HEK293 (cell line): ENCODE measurements around the gene SCAMP3.

Experiments
- SP7 ChIP-seq: fragments of 450-650 bp; formaldehyde crosslinking; IDR thresholded peaks from 2 replicates; pipeline ENCODE4 v1.5.1; 2016; ENCODE audit warnings: missing biosample characterization, missing genetic modification characterization
- ZNF24 ChIP-seq: fragments of 450-650 bp; formaldehyde crosslinking; IDR thresholded peaks from 2 replicates; pipeline ENCODE4 v1.5.1; 2016; ENCODE audit warnings: missing biosample characterization, missing genetic modification characterization
- ZNF274 ChIP-seq, 2 experiments: fragments of 200-500 bp in 1 of 2; fragments of 450-650 bp in 1 of 2; sonication (Bioruptor generic) in 1 of 2; formaldehyde crosslinking in 1 of 2; IDR thresholded peaks; 2 replicates each; pipeline versions ENCODE4 v1.5.1 to v1.6.1; 2014 to 2016; ENCODE audit warnings: borderline replicate concordance in 1 of 2, inconsistent platforms in 1 of 2, low read length in 1 of 2, missing biosample characterization in 1 of 2, missing genetic modification characterization in 1 of 2
- ZNF560 ChIP-seq: fragments of 450-650 bp; formaldehyde crosslinking; IDR thresholded peaks from 2 replicates; pipeline ENCODE4 v1.5.1; 2017; ENCODE audit warnings: missing biosample characterization, missing genetic modification characterization, borderline replicate concordance
- TF ChIP-seq, protein P1 (sequence below): fragments of 450-650 bp; formaldehyde crosslinking; IDR thresholded peaks from 2 replicates; pipeline ENCODE4 v1.5.1; 2016; ENCODE audit warnings: missing biosample characterization, missing genetic modification characterization
- TF ChIP-seq, protein P2 (sequence below): sonication (generic); formaldehyde crosslinking; IDR thresholded peaks from 2 replicates; pipeline ENCODE4 v1.8.1; 2022; ENCODE audit warnings: mild to moderate bottlenecking, moderate library complexity, missing genetic modification reagents
- TF ChIP-seq, protein P3 (sequence below): fragments of 450-650 bp; formaldehyde crosslinking; IDR thresholded peaks from 2 replicates; pipeline ENCODE4 v1.5.1; 2016; ENCODE audit warnings: missing biosample characterization, missing genetic modification characterization

DNA sequence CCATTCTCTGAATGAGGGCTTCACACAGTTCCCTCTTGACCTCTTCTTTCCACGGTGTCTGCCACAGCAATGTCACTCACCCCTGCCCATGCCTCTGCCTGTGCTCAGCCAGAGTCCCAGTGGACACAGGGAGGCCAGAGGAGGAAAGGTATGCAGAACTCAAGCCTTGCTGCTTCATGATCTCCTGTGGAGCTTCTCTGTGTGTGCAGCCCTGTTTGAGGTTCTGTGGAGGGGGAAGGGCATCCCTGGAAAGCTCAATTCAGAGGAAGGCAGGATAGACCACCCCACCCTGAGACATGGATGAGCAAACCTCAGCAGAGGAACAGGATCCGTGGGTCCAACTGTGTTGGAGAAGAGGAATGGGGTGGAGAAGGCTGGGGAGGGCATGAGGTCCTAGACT lies 17.1 kb upstream of the SCAMP3 start:
- TF ChIP-seq SP7 (tag by site-specific recombination) (no peak), ZNF274 (IDR thresholded peaks at IDR 0.05; ENCODE audit: low read length) (no peak), ZNF274 (tag by site-specific recombination; IDR thresholded peaks at IDR 0.05; ENCODE audit: borderline replicate concordance) (no peak), ZNF24 (tag by site-specific recombination) (no peak), ZNF560 (tag by site-specific recombination) (no peak)
- TF ChIP-seq, protein P1, sequence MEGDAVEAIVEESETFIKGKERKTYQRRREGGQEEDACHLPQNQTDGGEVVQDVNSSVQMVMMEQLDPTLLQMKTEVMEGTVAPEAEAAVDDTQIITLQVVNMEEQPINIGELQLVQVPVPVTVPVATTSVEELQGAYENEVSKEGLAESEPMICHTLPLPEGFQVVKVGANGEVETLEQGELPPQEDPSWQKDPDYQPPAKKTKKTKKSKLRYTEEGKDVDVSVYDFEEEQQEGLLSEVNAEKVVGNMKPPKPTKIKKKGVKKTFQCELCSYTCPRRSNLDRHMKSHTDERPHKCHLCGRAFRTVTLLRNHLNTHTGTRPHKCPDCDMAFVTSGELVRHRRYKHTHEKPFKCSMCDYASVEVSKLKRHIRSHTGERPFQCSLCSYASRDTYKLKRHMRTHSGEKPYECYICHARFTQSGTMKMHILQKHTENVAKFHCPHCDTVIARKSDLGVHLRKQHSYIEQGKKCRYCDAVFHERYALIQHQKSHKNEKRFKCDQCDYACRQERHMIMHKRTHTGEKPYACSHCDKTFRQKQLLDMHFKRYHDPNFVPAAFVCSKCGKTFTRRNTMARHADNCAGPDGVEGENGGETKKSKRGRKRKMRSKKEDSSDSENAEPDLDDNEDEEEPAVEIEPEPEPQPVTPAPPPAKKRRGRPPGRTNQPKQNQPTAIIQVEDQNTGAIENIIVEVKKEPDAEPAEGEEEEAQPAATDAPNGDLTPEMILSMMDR: no peak
- TF ChIP-seq, protein P2, sequence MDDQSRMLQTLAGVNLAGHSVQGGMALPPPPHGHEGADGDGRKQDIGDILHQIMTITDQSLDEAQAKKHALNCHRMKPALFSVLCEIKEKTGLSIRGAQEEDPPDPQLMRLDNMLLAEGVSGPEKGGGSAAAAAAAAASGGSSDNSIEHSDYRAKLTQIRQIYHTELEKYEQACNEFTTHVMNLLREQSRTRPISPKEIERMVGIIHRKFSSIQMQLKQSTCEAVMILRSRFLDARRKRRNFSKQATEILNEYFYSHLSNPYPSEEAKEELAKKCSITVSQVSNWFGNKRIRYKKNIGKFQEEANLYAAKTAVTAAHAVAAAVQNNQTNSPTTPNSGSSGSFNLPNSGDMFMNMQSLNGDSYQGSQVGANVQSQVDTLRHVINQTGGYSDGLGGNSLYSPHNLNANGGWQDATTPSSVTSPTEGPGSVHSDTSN (CRISPR knock-in tag): no peak
- TF ChIP-seq, protein P3, sequence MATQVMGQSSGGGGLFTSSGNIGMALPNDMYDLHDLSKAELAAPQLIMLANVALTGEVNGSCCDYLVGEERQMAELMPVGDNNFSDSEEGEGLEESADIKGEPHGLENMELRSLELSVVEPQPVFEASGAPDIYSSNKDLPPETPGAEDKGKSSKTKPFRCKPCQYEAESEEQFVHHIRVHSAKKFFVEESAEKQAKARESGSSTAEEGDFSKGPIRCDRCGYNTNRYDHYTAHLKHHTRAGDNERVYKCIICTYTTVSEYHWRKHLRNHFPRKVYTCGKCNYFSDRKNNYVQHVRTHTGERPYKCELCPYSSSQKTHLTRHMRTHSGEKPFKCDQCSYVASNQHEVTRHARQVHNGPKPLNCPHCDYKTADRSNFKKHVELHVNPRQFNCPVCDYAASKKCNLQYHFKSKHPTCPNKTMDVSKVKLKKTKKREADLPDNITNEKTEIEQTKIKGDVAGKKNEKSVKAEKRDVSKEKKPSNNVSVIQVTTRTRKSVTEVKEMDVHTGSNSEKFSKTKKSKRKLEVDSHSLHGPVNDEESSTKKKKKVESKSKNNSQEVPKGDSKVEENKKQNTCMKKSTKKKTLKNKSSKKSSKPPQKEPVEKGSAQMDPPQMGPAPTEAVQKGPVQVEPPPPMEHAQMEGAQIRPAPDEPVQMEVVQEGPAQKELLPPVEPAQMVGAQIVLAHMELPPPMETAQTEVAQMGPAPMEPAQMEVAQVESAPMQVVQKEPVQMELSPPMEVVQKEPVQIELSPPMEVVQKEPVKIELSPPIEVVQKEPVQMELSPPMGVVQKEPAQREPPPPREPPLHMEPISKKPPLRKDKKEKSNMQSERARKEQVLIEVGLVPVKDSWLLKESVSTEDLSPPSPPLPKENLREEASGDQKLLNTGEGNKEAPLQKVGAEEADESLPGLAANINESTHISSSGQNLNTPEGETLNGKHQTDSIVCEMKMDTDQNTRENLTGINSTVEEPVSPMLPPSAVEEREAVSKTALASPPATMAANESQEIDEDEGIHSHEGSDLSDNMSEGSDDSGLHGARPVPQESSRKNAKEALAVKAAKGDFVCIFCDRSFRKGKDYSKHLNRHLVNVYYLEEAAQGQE (tag by site-specific recombination): no peak
